ENCODE data around the gene IFIT1. TPM values are rescaled to one million over a fixed set of nuclear protein-coding genes. Genes with fewer than 3 reads are reported as not detected.
"Not testable (repeated sequence)": the region's sequence is repeated elsewhere in the genome, so short reads cannot be mapped to it uniquely, and the experiment has no call there.

Gene IFIT1
- total RNA-seq, 1 experiment from 2014 or later = 3.7 TPM

GRCh38 chr10:89425000-89425399 is 32.6 kb downstream of the IFIT1 start:
- H3K27me3 ChIP-seq (ENCODE audit: control insufficient read depth, insufficient read depth, low read length) = no peaks in the 10 kb centered on the region
- no peaks in the 10 kb centered on the region for H3K36me3 ChIP-seq (replicated peaks; ENCODE audit: control insufficient read depth, insufficient read depth, low read length)
- no peak overlapping the region for H3K4me3 ChIP-seq (ENCODE audit: insufficient read depth, low read depth, low read length)
- no peak for DNase-seq

GRCh38 chr10:89426230-89426868 is 33.9 kb downstream of the IFIT1 start:
- DNase-seq = peak; percentile 37

DNA sequence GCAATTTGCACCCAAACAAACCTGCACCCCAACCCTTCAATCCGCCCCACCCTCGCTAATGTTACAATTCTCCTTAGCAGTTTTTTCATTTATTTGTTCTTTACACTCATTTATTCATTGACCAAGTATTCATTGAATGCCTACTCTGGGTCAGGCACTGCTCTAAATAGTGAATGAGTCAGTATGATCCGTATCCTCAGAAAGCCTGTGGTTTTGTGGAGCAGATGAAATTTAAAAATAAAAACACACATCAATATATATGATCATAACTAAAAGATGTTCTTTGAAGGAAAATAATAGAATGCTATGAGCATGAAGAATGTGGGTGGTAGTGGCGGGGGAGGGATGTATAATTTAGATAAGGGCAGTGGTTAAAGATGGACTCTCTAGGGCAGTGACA is 35.2 kb downstream of the IFIT1 start:
- no peak overlapping the region for H3K4me3 ChIP-seq (ENCODE audit: insufficient read depth, low read depth, low read length)
- no peak for DNase-seq
- no peaks in the 10 kb centered on the region for H3K27me3 ChIP-seq (ENCODE audit: control insufficient read depth, insufficient read depth, low read length)
- H3K36me3 ChIP-seq (replicated peaks; ENCODE audit: control insufficient read depth, insufficient read depth, low read length) = no peaks in the 10 kb centered on the region

More at GRCh38 chr10:89426230-89426868, 33.9 kb downstream of the IFIT1 start:
- Histone ChIP-seq H3K36me3 (replicated peaks; ENCODE audit: control insufficient read depth, insufficient read depth, low read length) (no peaks in the 10 kb centered on the region), H3K4me3 (ENCODE audit: insufficient read depth, low read depth, low read length) (no peak overlapping the region), H3K27me3 (ENCODE audit: control insufficient read depth, insufficient read depth, low read length) (no peaks in the 10 kb centered on the region)

DNA sequence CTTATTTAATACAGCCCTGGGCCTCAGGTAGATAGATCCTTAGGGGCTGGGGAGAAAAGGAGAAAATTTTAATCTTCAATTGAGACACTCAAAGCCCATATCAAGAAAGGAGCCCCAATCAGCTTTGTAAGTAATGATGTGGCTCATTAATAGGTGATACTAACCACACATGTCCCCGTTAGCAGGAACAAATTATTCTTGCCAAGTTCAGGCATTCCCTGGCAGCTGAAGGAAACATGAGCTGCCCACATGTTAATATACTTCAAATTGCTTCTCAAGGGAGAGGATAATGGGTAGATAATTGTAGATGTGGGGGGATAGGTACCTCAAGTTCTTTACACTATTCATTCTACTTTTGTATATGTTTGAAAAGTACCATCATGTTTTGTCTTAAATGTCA is 36.5 kb downstream of the IFIT1 start:
- H3K4me3 ChIP-seq (ENCODE audit: insufficient read depth, low read depth, low read length) = no peak overlapping the region
- H3K27me3 ChIP-seq (ENCODE audit: control insufficient read depth, insufficient read depth, low read length) = no peaks in the 10 kb centered on the region
- no peak for DNase-seq

GRCh38 chr10:89431977-89432376 is 39.6 kb downstream of the IFIT1 start:
- no peaks in the 10 kb centered on the region for H3K36me3 ChIP-seq (replicated peaks; ENCODE audit: control insufficient read depth, insufficient read depth, low read length)
- H3K4me3 ChIP-seq (ENCODE audit: insufficient read depth, low read depth, low read length) = no peak overlapping the region
- no peaks in the 10 kb centered on the region for H3K27me3 ChIP-seq (ENCODE audit: control insufficient read depth, insufficient read depth, low read length)
- no peak for DNase-seq

More for the DNA sequence above, 36.5 kb downstream of the IFIT1 start:
- no peaks in the 10 kb centered on the region for H3K36me3 ChIP-seq (replicated peaks; ENCODE audit: control insufficient read depth, insufficient read depth, low read length)

- Histone ChIP-seq H3K27me3 (ENCODE audit: control insufficient read depth, insufficient read depth, low read length) (no peaks in the 10 kb centered on the region), H3K36me3 (replicated peaks; ENCODE audit: control insufficient read depth, insufficient read depth, low read length) (no peaks in the 10 kb centered on the region), H3K4me3 (ENCODE audit: insufficient read depth, low read depth, low read length) (no peak overlapping the region)
- DNase-seq = no peak
Measured at GRCh38 chr10:89438525-89438924, 46.1 kb downstream of the IFIT1 start.

GRCh38 chr10:89440226-89441009 is 48.0 kb downstream of the IFIT1 start:
- no peaks in the 10 kb centered on the region for H3K36me3 ChIP-seq (replicated peaks; ENCODE audit: control insufficient read depth, insufficient read depth, low read length)
- DNase-seq = no peak
- H3K27me3 ChIP-seq (ENCODE audit: control insufficient read depth, insufficient read depth, low read length) = no peaks in the 10 kb centered on the region
- H3K4me3 ChIP-seq (ENCODE audit: insufficient read depth, low read depth, low read length) = no peak overlapping the region

DNA sequence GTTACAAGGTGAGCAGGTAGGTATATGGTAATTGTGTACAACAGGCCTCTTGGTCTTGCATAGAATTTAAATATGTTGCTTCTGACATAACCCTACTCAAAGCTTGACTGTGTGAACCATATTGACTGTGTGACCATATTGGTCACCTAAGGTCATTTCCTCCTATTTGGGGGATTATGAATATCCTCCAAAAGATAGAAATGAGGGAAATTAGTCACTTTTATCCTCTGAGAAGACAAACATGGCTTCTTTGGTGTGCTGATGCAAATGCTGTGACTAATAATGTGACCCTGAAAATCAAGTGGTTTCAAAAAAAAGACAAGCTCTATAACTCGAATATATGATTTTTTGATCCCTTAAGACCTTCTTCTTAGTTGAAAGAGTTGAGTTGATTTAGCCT is 49.9 kb downstream of the IFIT1 start:
- Histone ChIP-seq H3K27me3 (ENCODE audit: control insufficient read depth, insufficient read depth, low read length) (no peaks in the 10 kb centered on the region), H3K36me3 (replicated peaks; ENCODE audit: control insufficient read depth, insufficient read depth, low read length) (no peaks in the 10 kb centered on the region), H3K4me3 (ENCODE audit: insufficient read depth, low read depth, low read length) (no peak overlapping the region)
- no peak for DNase-seq

- not testable (repeated sequence) for DNase-seq; H3K4me3 ChIP-seq (ENCODE audit: insufficient read depth, low read depth, low read length); H3K36me3 ChIP-seq (replicated peaks; ENCODE audit: control insufficient read depth, insufficient read depth, low read length); H3K27me3 ChIP-seq (ENCODE audit: control insufficient read depth, insufficient read depth, low read length)
Measured at GRCh38 chr10:89444819-89445218, 52.4 kb downstream of the IFIT1 start.

DNA sequence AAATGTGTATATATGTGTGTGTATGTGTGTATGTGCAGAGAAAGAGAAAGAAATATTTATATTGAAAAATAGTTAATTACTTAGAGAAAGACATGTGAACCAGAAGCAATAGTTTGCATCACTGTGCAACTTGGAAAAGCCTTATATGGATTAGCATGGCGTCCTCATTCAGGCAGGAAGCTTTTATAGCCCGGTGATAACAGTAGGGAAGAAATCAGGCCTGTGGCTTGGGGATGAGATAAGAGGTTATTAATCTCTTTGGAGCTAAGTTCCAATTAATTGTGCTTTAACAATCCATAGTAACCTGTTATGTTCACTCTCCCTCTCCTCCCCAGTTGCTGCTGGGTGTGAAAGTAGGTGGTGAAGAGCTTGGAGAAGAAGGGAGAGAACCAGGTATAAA is 58.5 kb downstream of the IFIT1 start:
- no peak for DNase-seq
- Histone ChIP-seq H3K27me3 (ENCODE audit: control insufficient read depth, insufficient read depth, low read length) (no peaks in the 10 kb centered on the region), H3K4me3 (ENCODE audit: insufficient read depth, low read depth, low read length) (no peak overlapping the region), H3K36me3 (replicated peaks; ENCODE audit: control insufficient read depth, insufficient read depth, low read length) (no peaks in the 10 kb centered on the region)

DNA sequence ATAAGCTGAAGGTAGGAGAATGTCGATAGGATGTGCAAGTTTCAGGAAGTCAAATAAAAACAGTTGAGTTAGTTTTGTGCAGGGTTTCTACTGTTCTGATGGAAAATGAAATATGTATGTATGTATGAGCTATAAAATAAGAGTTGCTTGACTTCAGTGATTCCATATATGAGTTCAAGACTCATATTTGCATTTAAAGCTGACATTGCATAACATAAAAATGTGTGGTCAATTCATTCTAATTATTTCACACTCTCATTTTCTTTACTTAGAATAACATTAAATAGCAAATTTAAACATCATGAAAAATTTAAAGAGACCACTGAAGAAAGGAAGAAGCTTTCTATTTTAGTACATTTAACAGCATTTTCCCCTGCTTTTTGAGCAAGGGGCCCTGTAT is 59.8 kb downstream of the IFIT1 start:
- Histone ChIP-seq H3K36me3 (replicated peaks; ENCODE audit: control insufficient read depth, insufficient read depth, low read length) (no peaks in the 10 kb centered on the region), H3K4me3 (ENCODE audit: insufficient read depth, low read depth, low read length) (no peak overlapping the region), H3K27me3 (ENCODE audit: control insufficient read depth, insufficient read depth, low read length) (no peaks in the 10 kb centered on the region)
- DNase-seq = no peak

DNA sequence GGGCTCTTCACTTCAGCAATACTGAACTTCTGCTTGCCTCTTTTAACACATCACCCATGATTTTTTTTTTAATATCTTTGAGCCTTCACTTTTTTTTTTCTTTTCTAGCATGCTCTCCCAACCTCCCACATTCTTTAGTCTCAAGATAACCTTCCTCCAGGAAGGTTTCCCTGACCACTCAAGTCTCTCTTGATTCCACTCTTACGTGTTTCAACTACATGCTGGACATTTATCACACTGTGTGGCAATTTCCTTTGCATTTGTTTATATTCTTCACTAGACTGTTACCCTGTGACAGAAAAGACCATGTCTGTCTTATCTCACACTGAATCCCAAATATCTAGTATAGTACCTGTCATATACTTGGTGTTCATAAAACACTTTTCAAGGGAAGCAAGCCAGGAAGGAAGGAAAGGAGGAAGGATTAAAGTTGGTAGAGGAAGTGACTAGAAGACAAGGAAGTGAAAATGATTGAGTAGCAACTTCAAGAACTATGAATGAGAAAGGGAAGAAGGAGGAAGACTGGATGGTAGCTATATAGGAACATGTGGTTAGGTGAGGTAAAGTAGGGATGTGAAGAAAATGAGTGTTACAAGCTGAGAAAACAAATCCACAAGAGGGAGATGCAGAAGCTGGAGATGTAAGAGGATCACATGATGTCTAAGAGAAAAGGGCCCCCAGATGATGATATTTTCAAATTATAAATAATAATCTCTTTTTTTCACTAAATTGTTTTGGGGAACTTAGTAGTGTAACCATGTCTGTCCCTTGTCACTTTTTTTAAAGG is 62.3 kb downstream of the IFIT1 start:
- Histone ChIP-seq H3K27me3 (ENCODE audit: control insufficient read depth, insufficient read depth, low read length) (no peaks in the 10 kb centered on the region), H3K36me3 (replicated peaks; ENCODE audit: control insufficient read depth, insufficient read depth, low read length) (no peaks in the 10 kb centered on the region), H3K4me3 (ENCODE audit: insufficient read depth, low read depth, low read length) (no peak overlapping the region)
- no peak for DNase-seq
